Stimulated activated effector memory CD8-positive, alpha-beta T cell treated with anti-CD3 and anti-CD28 coated beads, Interleukin-12 subunit alpha, Interleukin-12 subunit beta, amount 100 ng/mL, for 72 hours (primary cell): ENCODE results near the gene CEP131.
"Not testable (repeated sequence)": the region's sequence is repeated elsewhere in the genome, so short reads cannot be mapped to it uniquely, and the experiment has no call there.

Experiments used
- ATAC-seq: fragments of 150-1000 bp; cut with Tn5 transposase; 2 replicates; pipeline ENCODE4 v1.10.0; 2021
- DNase-seq, 2 donors: peaks; one replicate each; pipeline ENCODE4 v3.0.0; 2021 to 2022; ENCODE audit warnings: low spot score in 2 of 2
- H3K27ac Mint-ChIP-seq: one replicate; pipeline ENCODE4 v1.8.0; 2022; ENCODE audit warnings: mild to moderate bottlenecking, mixed read lengths
- H3K36me3 Mint-ChIP-seq: one replicate; pipeline ENCODE4 v1.8.0; 2022; ENCODE audit warnings: mild to moderate bottlenecking, mixed read lengths
- H3K4me1 Mint-ChIP-seq: one replicate; pipeline ENCODE4 v1.8.0; 2022; ENCODE audit warnings: mixed read lengths
- H3K4me3 Mint-ChIP-seq: one replicate; pipeline ENCODE4 v1.8.0; 2022; ENCODE audit warnings: mild to moderate bottlenecking, mixed read lengths
- H3K9me3 Mint-ChIP-seq: one replicate; pipeline ENCODE4 v1.8.0; 2022; ENCODE audit warnings: mixed read lengths

CEP131 gene

GRCh38 chr17:81157848-81158687, 64.7 kb downstream of the CEP131 start:
- Mint-ChIP-seq H3K9me3 (no peaks in the 10 kb centered on the region), H3K4me1 (peaks cover 6% of the 10 kb centered on the region), H3K36me3 (no peaks in the 10 kb centered on the region), H3K4me3 (no peak overlapping the region), H3K27ac (no peak overlapping the region)
- ATAC-seq (no peak), DNase-seq (no peak)

DNA sequence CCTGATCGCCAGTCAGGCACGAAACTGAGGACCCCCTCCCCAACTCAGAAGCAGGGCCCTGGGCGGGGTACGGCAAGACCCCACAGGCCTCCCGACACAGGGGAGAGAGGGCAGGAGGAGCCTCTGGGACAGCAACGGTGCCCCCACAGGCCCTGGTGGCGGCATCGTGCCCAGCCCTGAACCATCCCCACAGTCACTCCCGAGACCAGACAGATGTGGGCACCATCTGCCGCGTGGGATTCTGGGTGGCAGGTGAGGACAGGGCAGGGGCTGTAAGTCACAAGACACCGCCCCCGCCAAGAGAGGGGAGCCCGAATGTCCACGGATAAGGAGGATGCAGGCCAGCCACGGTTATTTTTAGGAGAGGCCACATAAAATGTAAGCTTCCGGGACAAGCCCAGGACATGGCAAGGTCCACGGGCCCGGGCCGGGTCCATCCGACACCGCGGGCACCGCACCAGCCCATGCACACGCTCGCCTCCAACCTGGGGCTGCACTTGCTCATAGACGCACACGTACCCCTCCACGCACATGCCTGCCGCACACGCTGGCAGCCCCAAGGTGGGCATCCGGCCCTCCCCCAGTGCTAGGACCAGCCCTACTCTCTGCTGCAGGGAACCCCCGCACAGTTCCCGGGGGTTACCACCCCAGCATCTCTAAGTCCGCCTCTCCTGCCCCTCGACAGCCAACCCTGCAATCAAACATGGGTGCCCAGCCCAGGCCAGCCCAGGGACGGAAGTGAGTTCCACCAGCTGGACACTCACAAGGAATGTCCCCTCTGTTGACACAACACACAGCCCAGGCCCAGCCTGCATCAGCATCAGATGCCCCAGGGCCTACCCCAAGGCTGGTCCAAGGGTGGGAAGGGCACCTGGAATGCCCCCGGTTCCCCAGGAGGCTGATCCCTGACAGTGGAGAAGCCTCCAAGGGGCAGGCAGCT, 65.6 kb downstream of the CEP131 start:
- H3K4me3 Mint-ChIP-seq = no peak overlapping the region
- H3K4me1 Mint-ChIP-seq = peaks cover 6% of the 10 kb centered on the region
- no peak for ATAC-seq
- H3K27ac Mint-ChIP-seq = no peak overlapping the region
- DNase-seq = no peak
- no peaks in the 10 kb centered on the region for H3K36me3 Mint-ChIP-seq
- H3K9me3 Mint-ChIP-seq = no peaks in the 10 kb centered on the region

GRCh38 chr17:81154961-81155360, 67.8 kb downstream of the CEP131 start:
- Mint-ChIP-seq H3K4me3 (no peak overlapping the region), H3K9me3 (no peaks in the 10 kb centered on the region), H3K4me1 (no peaks in the 10 kb centered on the region), H3K27ac (no peak overlapping the region), H3K36me3 (no peaks in the 10 kb centered on the region)
- DNase-seq (no peak), ATAC-seq (no peak)

DNA sequence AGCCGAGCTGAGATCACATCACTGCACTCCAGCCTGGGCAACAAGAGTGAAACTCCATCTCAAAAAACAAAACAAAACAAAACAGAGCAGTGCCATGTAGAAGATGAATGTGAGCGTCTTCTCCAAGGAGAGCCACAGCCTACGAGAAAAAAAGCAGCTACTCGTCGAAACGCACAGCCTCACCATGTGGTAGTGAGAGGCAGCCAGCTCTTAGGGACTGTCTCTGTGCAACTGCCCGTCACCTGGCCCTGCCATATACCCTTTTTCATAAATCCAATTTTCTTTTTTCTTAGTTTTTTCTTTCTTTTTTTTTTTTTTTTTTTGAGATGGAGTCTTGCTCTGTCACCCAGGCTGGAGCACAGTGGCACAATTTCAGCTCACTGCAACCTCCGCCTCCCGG, 68.7 kb downstream of the CEP131 start:
- H3K4me3 Mint-ChIP-seq, H3K4me1 Mint-ChIP-seq, H3K27ac Mint-ChIP-seq, DNase-seq, H3K9me3 Mint-ChIP-seq, ATAC-seq, H3K36me3 Mint-ChIP-seq: not testable (repeated sequence)

- DNase-seq (no peak), ATAC-seq (no peak)
- H3K36me3 Mint-ChIP-seq = no peaks in the 10 kb centered on the region
- no peaks in the 10 kb centered on the region for H3K4me1 Mint-ChIP-seq
- no peak overlapping the region for H3K4me3 Mint-ChIP-seq
- no peak overlapping the region for H3K27ac Mint-ChIP-seq
- H3K9me3 Mint-ChIP-seq = no peaks in the 10 kb centered on the region
Observed at GRCh38 chr17:81153340-81153803, 69.4 kb downstream of the CEP131 start.

GRCh38 chr17:81152288-81152828, 70.4 kb downstream of the CEP131 start:
- Mint-ChIP-seq H3K36me3 (no peaks in the 10 kb centered on the region), H3K4me3 (no peak overlapping the region), H3K4me1 (no peaks in the 10 kb centered on the region), H3K9me3 (no peaks in the 10 kb centered on the region), H3K27ac (no peak overlapping the region)
- ATAC-seq (no peak), DNase-seq (no peak)

DNA sequence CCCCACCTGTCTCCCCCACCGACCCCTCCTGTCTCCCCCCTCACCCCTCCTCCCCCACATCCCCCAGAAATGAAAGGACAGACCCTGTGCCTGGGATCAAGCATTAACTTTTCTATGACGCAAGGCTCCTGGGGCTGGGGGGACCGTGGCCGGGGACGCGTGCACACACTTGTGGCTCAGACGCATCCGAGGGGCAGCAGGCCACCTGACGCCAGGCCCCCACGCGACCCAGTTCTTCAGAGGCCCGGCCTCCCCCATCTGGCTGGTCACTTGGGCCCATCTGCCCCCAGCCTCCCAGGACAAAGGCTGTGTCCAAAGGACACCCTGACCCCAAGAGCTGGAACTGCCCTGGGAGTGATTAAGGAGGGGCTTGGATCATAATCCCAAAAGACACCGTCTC, 71.5 kb downstream of the CEP131 start:
- no peak for ATAC-seq
- Mint-ChIP-seq H3K9me3 (no peaks in the 10 kb centered on the region), H3K27ac (peak overlapping the region; percentile 20), H3K4me3 (no peak overlapping the region), H3K4me1 (no peaks in the 10 kb centered on the region), H3K36me3 (no peaks in the 10 kb centered on the region)
- DNase-seq = no peak

DNA sequence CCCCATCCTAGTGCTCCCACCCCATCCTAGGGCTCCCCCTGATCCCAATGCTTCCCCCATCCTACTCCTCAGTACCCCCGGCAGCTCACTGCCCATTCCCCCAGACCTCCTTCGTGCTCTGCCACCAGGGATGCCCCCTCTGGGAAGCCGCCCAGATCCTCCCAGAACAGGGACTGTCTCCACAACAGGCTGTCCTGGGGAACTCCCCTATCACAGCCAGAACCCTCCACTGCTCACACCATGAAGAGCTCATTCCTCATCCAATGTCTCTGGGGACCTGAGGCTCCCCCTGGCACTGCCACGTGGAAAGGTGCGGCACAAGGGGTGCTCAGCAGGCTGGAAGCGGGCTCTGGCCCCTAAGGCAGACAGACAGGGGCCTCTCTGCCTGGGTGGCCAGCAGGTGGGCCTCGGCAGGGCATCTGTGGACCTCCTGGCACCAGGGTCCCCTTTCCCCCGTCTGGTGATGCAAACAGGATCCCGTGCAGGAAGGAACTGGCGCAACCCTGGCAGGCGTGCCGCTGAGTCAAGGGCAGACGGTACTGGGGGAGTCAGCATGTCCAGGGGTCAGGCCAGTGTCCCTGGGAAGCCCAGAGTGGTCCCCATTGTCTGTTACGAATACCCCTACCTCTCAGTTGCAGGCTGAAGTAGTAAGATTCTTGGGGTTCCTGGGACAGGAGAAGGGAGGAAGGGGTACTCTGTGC, 72.2 kb downstream of the CEP131 start:
- H3K4me1 Mint-ChIP-seq = no peaks in the 10 kb centered on the region
- no peaks in the 10 kb centered on the region for H3K9me3 Mint-ChIP-seq
- no peaks in the 10 kb centered on the region for H3K36me3 Mint-ChIP-seq
- DNase-seq (no peak), ATAC-seq (no peak)
- H3K4me3 Mint-ChIP-seq = no peak overlapping the region
- H3K27ac Mint-ChIP-seq = no peak overlapping the region

DNA sequence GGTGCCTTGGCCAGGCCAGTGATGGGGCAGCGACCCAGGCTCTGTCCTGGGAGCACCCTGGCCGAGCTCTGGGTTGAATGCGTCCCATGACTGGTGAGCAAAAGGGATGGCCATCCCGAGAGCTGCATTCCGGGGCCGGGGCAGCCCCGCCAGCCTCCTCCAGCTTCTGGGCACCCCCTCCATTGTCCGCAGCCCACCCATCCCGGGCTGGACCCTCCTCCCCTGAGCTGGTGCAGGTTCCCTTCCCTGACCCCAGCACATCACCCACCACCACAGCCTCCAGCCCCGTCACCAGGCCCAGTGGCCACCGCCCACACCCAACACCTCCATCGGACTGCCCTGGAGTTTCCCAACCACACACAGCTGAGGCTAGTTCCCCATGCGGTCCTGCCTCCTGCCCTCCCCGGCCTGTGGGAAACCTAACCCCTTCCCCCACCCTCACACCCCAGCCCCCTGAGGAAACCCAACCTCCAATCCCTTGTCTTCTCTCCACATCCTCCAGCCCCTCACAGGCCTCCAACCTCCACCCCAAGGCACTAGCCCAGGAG, 73.7 kb downstream of the CEP131 start:
- Mint-ChIP-seq H3K4me1 (no peaks in the 10 kb centered on the region), H3K36me3 (no peaks in the 10 kb centered on the region), H3K4me3 (no peak overlapping the region), H3K27ac (no peak overlapping the region), H3K9me3 (no peaks in the 10 kb centered on the region)
- DNase-seq (no peak), ATAC-seq (peak; percentile 38)

GRCh38 chr17:81148571-81148970, 74.2 kb downstream of the CEP131 start:
- no peak for DNase-seq
- peak; percentile 24 for ATAC-seq
- Mint-ChIP-seq H3K4me3 (no peak overlapping the region), H3K27ac (no peak overlapping the region), H3K36me3 (no peaks in the 10 kb centered on the region), H3K9me3 (no peaks in the 10 kb centered on the region), H3K4me1 (no peaks in the 10 kb centered on the region)

GRCh38 chr17:81147701-81148100, 75.1 kb downstream of the CEP131 start:
- Mint-ChIP-seq H3K9me3 (no peaks in the 10 kb centered on the region), H3K27ac (no peak overlapping the region), H3K4me3 (no peak overlapping the region), H3K36me3 (no peaks in the 10 kb centered on the region), H3K4me1 (no peaks in the 10 kb centered on the region)
- ATAC-seq = no peak
- DNase-seq = no peak

DNA sequence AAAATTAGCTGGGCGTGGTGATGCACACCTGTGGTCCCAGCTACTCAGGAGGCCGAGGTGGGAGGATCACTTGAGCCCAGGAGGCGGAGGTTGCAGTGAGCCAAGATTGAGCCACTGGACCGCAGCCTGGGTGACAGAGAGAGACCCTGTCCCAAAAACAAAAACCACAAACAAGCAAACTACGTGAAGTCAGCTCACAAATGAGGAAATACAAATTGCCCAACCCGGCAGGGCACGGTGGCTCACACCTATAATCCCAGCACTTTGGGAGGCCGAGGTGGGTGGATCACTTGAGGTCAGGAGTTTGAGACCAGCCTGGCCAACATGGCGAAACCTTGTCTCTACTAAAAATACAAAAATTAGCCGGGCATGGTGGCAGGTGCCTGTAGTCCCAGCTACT, 76.6 kb downstream of the CEP131 start:
- not testable (repeated sequence) for H3K4me3 Mint-ChIP-seq, H3K36me3 Mint-ChIP-seq, H3K4me1 Mint-ChIP-seq, ATAC-seq, H3K9me3 Mint-ChIP-seq, H3K27ac Mint-ChIP-seq, DNase-seq

GRCh38 chr17:81144423-81144781, 78.4 kb downstream of the CEP131 start:
- Mint-ChIP-seq H3K4me3 (no peak overlapping the region), H3K27ac (no peak overlapping the region), H3K9me3 (no peaks in the 10 kb centered on the region), H3K36me3 (no peaks in the 10 kb centered on the region), H3K4me1 (no peaks in the 10 kb centered on the region)
- no peak for ATAC-seq
- no peak for DNase-seq

DNA sequence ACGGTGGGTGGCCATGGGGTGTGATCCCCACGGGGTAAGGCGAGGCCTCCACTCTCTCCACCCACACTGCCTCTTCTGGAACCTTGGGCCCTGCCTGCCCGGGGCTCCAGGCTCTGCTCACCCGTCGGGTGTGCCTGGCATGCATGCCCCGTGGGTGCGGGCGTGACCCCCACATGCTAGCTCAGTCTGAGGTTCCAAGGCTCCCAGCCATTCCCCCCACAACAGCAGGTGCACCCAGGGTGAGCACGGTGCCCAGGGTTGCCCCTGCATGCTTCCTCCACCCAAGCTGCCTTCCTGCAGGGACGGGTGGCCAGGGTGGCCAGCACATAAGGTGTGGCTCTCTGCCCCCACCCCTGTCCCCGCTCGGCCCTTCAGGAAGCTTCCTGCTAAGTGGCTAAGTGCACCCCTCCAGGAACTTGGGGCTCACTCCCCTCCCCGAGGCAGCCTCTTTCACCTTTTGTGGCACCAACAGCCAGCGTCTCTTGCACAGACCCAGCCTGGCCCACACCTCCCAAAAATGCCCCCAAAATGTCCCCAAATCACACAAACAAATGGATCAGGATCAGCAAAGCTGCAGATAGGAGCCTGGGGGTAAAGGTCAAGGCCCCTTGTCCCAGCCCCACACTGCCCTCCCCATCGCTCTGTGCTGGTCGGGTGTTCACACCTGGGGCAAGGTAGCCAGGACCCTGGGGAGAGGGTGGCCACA, 78.9 kb downstream of the CEP131 start:
- no peak for ATAC-seq
- H3K4me3 Mint-ChIP-seq = no peak overlapping the region
- H3K27ac Mint-ChIP-seq = no peak overlapping the region
- peaks cover 3% of the 10 kb centered on the region for H3K4me1 Mint-ChIP-seq
- H3K9me3 Mint-ChIP-seq = no peaks in the 10 kb centered on the region
- no peak for DNase-seq
- peaks cover 2% of the 10 kb centered on the region for H3K36me3 Mint-ChIP-seq
